ENCODE data around the gene RSU1.

RSU1 gene

DNA sequence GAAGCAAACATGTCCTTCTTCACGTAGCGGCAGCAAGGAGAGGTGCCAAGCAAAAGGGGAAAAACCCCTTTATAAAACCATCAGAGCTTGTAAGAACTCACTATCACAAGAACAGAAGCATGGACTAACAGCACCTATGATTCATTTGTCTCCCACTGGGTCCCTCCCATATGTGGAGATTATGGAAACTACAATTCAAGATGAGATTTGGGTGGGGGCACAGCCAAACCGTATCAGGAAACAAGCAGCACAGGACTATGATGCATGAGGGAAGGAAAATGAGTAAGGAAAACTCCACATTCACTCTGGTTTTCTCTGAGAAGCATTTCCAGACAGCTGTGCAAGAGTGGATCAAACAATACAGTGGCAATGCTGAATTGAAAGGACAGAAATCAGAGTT is 81.6 kb downstream of the RSU1 start:
- no peak for DNase-seq

DNA sequence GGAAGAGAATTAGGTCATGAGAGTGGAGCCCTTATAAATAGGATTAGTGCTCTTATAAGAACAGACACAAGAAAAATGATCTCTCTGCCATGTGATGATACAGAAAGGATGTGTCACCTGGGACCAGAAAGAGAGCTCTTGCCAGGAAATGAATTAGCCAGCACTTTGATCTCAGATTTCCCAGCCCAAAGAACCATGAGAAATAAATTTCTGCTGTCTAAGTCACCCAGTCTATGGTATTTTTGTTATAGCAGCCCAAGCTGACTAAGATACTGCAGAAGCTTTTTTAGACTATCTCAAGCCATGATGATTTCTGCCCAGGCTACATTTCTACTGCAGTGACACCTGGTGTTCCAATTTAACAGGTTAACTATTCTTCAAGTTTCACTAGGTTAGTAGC is 84.8 kb downstream of the RSU1 start:
- DNase-seq, result no peak

DNA sequence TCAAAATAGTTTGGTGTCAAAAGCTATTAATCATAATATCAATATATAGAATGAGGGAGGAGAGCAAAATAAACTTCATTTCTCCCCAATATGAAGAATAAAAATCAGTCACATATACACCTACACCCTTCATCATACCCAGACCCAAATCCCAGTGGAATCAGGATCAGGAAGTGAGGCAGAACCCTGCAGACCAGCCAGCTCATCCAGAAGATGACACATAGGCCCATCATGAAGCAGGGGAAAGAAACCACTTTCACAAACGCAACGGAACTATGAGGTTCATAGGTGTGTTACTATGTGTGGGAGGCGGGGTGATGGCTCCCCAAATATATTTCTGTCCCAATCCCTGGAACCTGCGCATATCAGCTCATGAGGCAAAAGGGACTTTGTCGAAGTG is 89.0 kb downstream of the RSU1 start:
- DNase-seq, result no peak

GRCh38 chr10:16727666-16728065 is 89.6 kb downstream of the RSU1 start:
- no peak for DNase-seq

DNA sequence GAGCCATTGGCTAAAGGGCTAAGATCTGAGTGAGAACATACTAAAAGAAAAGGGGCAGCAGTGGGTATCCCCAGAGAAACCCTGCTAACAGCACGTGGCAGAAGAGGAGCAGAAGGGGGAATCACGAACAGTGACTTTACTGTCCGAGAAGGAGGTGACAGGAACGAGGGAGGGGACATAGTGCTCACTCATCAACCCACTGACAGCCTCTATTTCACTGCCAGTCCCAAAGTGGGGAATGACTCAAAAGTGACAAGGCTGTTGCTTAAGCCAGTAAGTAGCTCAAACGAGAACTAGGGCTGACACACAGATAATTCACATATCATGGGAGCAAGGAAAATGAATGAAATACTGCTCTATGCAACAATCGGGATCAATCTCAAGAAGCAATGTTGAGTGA is 92.7 kb downstream of the RSU1 start:
- DNase-seq, result no peak

DNA sequence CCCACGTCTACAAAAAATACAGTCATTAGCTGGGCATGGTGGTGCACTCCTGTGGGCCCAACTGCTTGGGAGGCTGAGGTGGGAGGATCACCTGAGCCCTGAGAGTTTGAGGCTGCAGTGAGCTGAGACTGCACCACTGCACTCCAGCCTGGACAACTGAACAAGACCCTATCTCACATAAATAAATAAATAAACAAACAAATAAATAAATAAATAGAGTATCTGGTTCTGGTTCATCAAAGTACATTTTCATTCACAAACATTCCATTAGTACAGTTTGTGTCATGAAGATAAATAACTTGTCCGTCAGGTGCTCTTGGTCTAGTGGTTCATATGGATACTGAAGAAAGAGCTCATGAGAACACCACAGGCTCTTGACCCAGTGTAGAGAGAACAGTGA is 96.4 kb downstream of the RSU1 start:
- no peak for DNase-seq

- no peak for DNase-seq
Measured at GRCh38 chr10:16717622-16718395, 99.4 kb downstream of the RSU1 start.

- DNase-seq, result no peak
Measured at GRCh38 chr10:16716051-16716450, 101.2 kb downstream of the RSU1 start.

DNA sequence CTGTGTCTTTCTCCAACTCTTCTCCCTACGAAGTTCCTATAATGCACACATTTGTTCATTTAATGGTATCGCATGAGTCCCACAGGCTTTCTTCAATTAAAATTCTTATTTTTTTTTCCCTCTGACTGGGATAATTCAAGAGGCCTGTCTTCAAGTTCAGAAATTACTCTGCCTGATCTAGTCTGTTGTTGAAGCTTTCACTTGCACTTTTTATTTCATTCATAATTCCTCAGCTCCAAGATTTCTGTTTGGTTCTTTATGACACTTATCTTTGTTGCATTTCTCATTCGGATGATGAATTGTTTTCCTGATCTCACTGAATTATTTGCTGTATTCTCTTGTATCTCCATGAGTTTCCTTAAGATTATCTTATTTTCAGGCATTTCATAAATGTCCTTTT is 103.9 kb downstream of the RSU1 start:
- no peak for DNase-seq

GRCh38 chr10:16712883-16713282 is 104.3 kb downstream of the RSU1 start:
- DNase-seq, result no peak

- DNase-seq, result no peak
Measured at GRCh38 chr10:16700331-16700730, 116.9 kb downstream of the RSU1 start.

GRCh38 chr10:16699435-16700057 is 117.7 kb downstream of the RSU1 start:
- DNase-seq, result no peak

DNA sequence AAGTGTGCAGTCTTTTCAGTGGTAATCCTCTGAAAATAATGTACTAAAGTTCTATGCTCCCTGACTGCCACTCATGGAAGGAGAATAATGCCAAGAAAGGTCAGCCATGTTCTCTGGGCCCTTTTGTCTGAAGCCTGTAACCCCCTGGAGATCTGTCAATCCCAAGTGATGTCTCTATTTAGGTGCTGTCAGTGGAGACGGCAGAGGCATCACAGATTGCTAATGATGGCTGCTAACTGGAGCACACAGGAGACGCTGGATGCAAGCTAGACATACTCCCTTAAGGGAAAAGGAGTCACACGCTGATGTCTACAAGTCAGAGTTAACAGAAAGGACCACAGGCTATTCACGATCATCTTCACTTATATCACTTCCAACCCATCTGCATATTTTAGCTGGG is 118.8 kb downstream of the RSU1 start:
- no peak for DNase-seq

DNA sequence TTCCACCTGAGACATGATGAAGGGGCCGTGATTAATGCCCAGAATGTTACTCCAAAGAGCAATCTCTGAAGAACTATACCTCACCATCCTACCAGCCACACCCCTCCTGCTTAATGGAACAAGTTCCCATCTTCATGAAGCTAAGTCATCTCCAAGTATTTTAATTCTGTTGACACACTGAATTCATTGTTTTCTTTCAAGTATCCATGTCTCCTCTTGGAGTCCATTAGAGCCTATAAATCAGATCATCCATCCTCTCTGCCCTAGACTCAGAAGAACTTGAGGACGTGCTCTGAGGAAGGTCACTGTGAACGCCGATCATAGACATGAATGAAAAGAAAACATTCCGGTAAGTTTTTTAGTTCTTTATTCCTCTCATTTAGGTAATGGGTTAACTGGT is 126.8 kb downstream of the RSU1 start:
- no peak for DNase-seq

DNA sequence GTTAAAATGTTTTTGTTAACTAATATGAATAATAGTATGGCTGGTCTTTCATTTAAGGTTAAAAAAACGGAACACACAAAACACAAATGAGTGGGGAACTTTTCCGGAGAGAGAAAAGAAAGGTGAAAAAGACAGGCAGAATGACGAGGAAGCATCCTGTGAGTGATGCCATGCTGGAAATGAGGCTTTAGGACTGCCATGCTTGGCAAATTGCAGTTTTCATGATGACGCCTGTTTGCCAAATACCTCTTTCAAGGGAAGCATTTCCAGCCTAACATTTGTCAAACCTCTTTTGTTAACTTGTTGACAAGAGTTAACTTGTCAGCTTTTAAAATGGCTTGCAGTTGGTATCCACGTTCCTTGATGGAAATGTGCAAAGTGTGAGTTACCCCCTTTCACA is 127.5 kb downstream of the RSU1 start:
- no peak for DNase-seq

DNA sequence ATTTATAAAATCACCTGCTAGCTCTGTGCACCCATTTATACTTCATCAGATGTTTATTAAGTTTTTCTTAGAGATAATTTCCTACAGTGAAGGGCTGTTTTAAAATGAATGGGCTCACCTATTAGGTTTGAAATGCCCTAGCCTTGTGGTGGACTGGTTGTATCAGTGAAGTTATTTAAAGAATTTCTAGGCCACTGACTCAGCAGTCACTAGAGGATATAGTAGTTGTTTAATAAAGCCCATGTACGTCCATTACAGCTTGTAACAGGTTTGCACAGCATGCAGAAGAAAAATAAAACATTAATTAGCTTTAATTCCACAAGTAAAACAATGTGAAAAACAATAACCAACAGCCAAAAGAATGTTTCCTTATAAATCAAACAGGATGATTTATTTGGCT is 128.0 kb downstream of the RSU1 start:
- DNase-seq, result no peak

- no peak for DNase-seq
Measured at GRCh38 chr10:16686054-16686902, 130.9 kb downstream of the RSU1 start.

DNA sequence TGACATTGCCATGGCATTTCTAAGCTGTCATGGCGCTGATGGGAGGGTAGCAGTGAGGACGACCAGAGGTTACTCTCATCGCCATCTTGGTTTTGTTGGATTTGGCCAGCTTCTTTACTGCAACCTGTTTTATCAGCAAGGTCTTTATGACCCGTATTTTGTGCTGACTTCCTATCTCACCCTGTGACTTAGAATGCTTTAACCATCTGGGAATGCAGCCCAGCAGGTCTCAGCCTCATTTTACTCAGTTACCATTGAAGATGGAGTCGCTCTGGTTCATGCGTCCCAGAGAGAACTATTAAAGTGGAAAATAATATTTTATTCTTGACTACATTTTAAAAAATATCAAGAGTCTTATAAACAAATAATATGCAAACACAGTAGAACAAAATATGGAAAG is 131.7 kb downstream of the RSU1 start:
- no peak for DNase-seq

GRCh38 chr10:16681521-16681920 is 135.7 kb downstream of the RSU1 start:
- no peak for DNase-seq

- no peak for DNase-seq
Measured at GRCh38 chr10:16679511-16679910, 137.7 kb downstream of the RSU1 start.

- no peak for DNase-seq
Measured at GRCh38 chr10:16675334-16675733, 141.9 kb downstream of the RSU1 start.

GRCh38 chr10:16674147-16674703 is 143.0 kb downstream of the RSU1 start:
- no peak for DNase-seq

DNA sequence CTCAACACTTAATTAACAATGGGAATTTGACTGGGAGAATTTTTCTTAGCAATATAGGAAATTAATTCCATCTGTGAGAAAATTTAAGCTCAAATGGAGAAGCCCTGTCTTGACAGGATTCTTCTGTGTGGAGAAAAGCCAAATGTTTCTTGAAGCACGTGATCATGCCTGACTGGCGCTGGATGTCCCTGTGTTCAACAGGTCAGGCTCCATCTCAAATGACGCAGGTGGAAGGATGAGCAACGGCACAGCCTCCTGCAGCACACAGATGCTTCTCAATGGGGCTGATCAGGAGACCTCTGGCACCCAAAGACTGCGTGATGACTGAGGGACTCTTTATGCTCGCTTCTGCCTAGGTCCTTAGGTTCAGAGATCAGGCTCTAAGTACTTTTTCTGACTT is 143.8 kb downstream of the RSU1 start:
- no peak for DNase-seq

DNA sequence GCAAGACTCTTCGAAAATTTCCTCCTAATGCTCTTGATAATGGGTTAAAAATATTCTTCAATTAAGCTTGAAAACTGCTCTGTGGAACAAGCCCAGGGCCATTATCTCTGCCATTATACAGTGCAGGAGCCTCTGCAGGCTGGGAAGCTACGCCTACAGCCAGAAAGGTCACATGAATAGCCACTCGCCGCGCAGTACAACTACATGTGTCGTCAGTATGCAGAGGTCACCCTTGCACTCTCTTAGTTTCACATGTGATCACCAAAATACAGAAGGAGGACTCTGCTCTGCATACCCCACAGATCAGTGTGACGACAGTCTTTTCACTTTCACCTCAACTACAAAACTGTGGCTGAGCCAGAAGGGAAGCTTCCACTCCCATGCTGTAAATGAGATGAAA is 153.8 kb downstream of the RSU1 start:
- no peak for DNase-seq

Data from midbrain (tissue), 1 donor.